OCI-LY7 (cell line): ENCODE results near the gene SPINT1. TPM values are rescaled to one million over a fixed set of nuclear protein-coding genes. Genes with fewer than 3 reads are reported as not detected.

Experiments used
- BruUV-seq: library from RNA; stranded (reverse); fragments of 400-500 nt; replicated peaks from 2 replicates; lab custom pipeline; 2021; lab: Mats Ljungman, UMichigan
- CTCF ChIA-PET: fragments of 300-600 bp; sonication (Branson Sonifier 250); formaldehyde crosslinking; loops from one replicate; lab custom pipeline; 2022; ENCODE audit warnings: antibody characterized with exemption; ENCODE audit not compliant: unreplicated experiment; lab: Charles Lee
- POLR2A ChIA-PET: fragments of 300-600 bp; sonication (Branson Sonifier 250); formaldehyde crosslinking; loops from one replicate; lab custom pipeline; 2022; ENCODE audit warnings: antibody characterized with exemption; lab: Charles Lee
- DNase-seq: peaks from one replicate; pipeline ENCODE4 v3.0.0-alpha.2; 2015; ENCODE audit warnings: low spot score
- H2AFZ ChIP-seq: fragments of 200-600 bp; sonication (generic), shearing (Covaris generic); 2 replicates; pipeline ENCODE4 v1.6.1; 2014; ENCODE audit warnings: mild to moderate bottlenecking, antibody characterized with exemption, low read length, moderate library complexity
- H3K27ac ChIP-seq: fragments of 200-600 bp; sonication (generic); 2 replicates; pipeline ENCODE4 v1.5.1; 2014; ENCODE audit warnings: mixed run types, low read depth, mild to moderate bottlenecking, moderate library complexity, low read length, inconsistent platforms; ENCODE audit not compliant: poor library complexity, severe bottlenecking
- H3K36me3 ChIP-seq: fragments of 200-600 bp; sonication (generic); 2 replicates; pipeline ENCODE4 v1.6.1; 2014; ENCODE audit warnings: mild to moderate bottlenecking, antibody characterized with exemption, low read length, moderate library complexity, mixed read lengths; ENCODE audit not compliant: insufficient read depth
- H3K4me1 ChIP-seq: fragments of 200-600 bp; sonication (generic); 2 replicates; pipeline ENCODE4 v1.5.1; 2014; ENCODE audit warnings: mild to moderate bottlenecking, low read length; ENCODE audit not compliant: insufficient read depth, poor library complexity, severe bottlenecking
- H3K4me2 ChIP-seq: fragments of 200-600 bp; sonication (generic); 2 replicates; pipeline ENCODE4 v1.6.1; 2014; ENCODE audit warnings: mild to moderate bottlenecking, low read length
- H3K4me3 ChIP-seq: fragments of 200-600 bp; sonication (generic); 2 replicates; pipeline ENCODE4 v1.5.1; 2014; ENCODE audit warnings: mild to moderate bottlenecking, low read depth, low read length; ENCODE audit not compliant: poor library complexity, severe bottlenecking
- H3K79me2 ChIP-seq: fragments of 200-600 bp; sonication (generic); 2 replicates; pipeline ENCODE4 v1.6.1; 2016; ENCODE audit warnings: low read depth, mild to moderate bottlenecking, low read length, moderate library complexity, mixed read lengths; ENCODE audit not compliant: insufficient read depth
- H3K9me2 ChIP-seq: fragments of 200-600 bp; sonication (generic); 2 replicates; pipeline ENCODE4 v1.6.1; 2016; ENCODE audit warnings: mild to moderate bottlenecking, low read length, mixed read lengths; ENCODE audit not compliant: insufficient read depth
- H3K9me3 ChIP-seq: fragments of 200-600 bp; sonication (generic); 2 replicates; pipeline ENCODE4 v1.6.1; 2014; ENCODE audit warnings: mild to moderate bottlenecking, mixed run types, low read length, mixed read lengths
- H4K20me1 ChIP-seq: fragments of 200-600 bp; sonication (generic); 2 replicates; pipeline ENCODE4 v1.6.1; 2014; ENCODE audit warnings: mild to moderate bottlenecking, antibody characterized with exemption, low read length, moderate library complexity, mixed read lengths; ENCODE audit not compliant: insufficient read depth
- CTCF ChIP-seq: fragments of 200-600 bp; sonication (generic); conservative IDR thresholded peaks from 2 replicates; pipeline ENCODE4 v1.5.1; 2014; ENCODE audit warnings: mild to moderate bottlenecking, antibody characterized with exemption, low read length, moderate library complexity, mixed read lengths
- EZH2phosphoT487 ChIP-seq: fragments of 200-600 bp; sonication (generic); IDR thresholded peaks from 2 replicates; pipeline ENCODE4 v1.6.1; 2018; ENCODE audit warnings: low read depth, borderline replicate concordance, mild to moderate bottlenecking, mixed run types, antibody characterized with exemption, low read length, moderate library complexity, mixed read lengths
- intact Hi-C: fragments of 100-400 bp; cut with micrococcal nuclease; formaldehyde crosslinking; loops from one replicate; pipeline ENCODE4 v1.10.0; 2022; ENCODE audit not compliant: unreplicated experiment
- total RNA-seq, 2 experiments: library from RNA; depleted of rRNA in 1 of 2; stranded (reverse); fragments of >200 nt in 1 of 2; shearing (Covaris generic) in 1 of 2; gene quantifications; 2 replicates each; pipeline ENCODE4 v1.2.3, GENCODE V29; 2014 to 2022

Gene SPINT1
- total RNA-seq, 2 experiments from 2014 or later: 2.4 TPM; not detected in 1

DNA sequence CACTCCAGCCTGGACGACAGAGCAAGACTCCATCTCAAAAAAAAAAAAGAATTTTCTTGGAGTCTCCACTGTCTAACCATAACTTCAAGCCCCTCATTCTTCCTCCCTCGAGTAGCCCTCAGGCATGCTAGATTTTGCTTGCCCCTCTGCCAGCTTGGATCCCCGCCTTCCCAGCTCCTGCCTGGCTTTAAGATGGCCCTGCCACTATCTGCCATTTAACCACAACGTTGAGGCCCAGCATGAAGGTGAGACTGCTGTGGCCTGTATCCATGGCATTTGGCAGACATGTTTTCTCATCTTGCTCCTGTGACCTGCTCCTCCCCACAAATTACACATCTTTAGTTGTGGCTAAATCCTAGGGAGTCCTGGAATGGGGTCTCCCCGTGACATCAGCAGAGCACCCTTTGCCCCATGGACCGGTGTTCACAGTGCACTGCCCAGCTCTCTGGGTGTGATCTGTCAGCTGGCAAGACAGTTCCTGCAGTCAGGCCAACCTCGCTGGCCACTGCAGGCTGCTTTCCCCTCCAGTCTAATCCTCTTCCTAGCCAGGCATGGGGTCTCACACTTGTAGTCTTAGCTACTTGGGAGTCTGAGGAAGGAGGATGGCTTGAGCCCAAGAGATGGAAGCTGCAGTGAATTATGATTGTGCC lies 60.8 kb downstream of the SPINT1 start:
- H3K9me2 ChIP-seq: no peaks in the 10 kb centered on the region
- ChIA-PET POLR2A (interaction anchor here (0.5 kb wide), 1 partner anchor 355 kb away, joined by 4 read pairs; no protein-coding TSS in a partner anchor), CTCF (interaction anchor here (1.8 kb wide), 1 partner anchor 10 kb away, joined by 15 read pairs; the partner anchor contains the start of gene VPS18)
- H2AFZ ChIP-seq: no peak overlapping the region
- H3K27ac ChIP-seq: peak overlapping the region; percentile 30
- H3K4me1 ChIP-seq: peaks cover 61% of the 10 kb centered on the region
- no peak overlapping the region for H3K4me3 ChIP-seq
- intact Hi-C loops: loop anchor here (1.0 to 2.0 kb wide), 2 partner anchors 118 to 280 kb away; no protein-coding TSS in a partner anchor
- peaks cover 46% of the 10 kb centered on the region for H3K36me3 ChIP-seq
- TF ChIP-seq CTCF: no peak
- TF ChIP-seq EZH2phosphoT487: no peak
- no peaks in the 10 kb centered on the region for H3K9me3 ChIP-seq
- H3K79me2 ChIP-seq: peaks cover 12% of the 10 kb centered on the region
- BruUV-seq: no TSS peak
- H4K20me1 ChIP-seq: no peaks in the 10 kb centered on the region
- DNase-seq: no peak
- no peak overlapping the region for H3K4me2 ChIP-seq

GRCh38 chr15:40906091-40906990 lies 62.5 kb downstream of the SPINT1 start:
- Histone ChIP-seq H3K4me3 (peak overlapping the region; percentile 66), H3K27ac (peak overlapping the region; percentile 72)
- POLR2A ChIA-PET: interaction anchor here (1.0 to 2.4 kb wide), 5 partner anchors 9 to 278 kb away, joined by 3 to 7 read pairs (median 4); partner anchors contain the start of gene VPS18

More at GRCh38 chr15:40906091-40906990, 62.5 kb downstream of the SPINT1 start:
- TF ChIP-seq CTCF: peak; percentile 87
- TF ChIP-seq EZH2phosphoT487: no peak
- CTCF ChIA-PET: interaction anchor here (0.7 to 1.8 kb wide), 6 partner anchors 11 to 340 kb away, joined by 3 to 15 read pairs (median 4); partner anchors contain the start of gene VPS18
- H3K36me3 ChIP-seq: peaks cover 30% of the 10 kb centered on the region
- no peaks in the 10 kb centered on the region for H3K9me3 ChIP-seq
- H3K4me2 ChIP-seq: peak overlapping the region; percentile 89
- H3K4me1 ChIP-seq: peaks cover 69% of the 10 kb centered on the region
- intact Hi-C loops: loop anchor here (1.0 to 2.0 kb wide), 3 partner anchors 47 to 325 kb away; partner anchors contain the start of genes CHAC1 and CHP1
- no peaks in the 10 kb centered on the region for H3K9me2 ChIP-seq
- H4K20me1 ChIP-seq: no peaks in the 10 kb centered on the region
- peak; percentile 91 for DNase-seq
- peaks cover 4% of the 10 kb centered on the region; the same call in 1 of the 2 replicates for H3K79me2 ChIP-seq
- peak overlapping the region; percentile 66; the same call in 1 of the 2 replicates for H2AFZ ChIP-seq
- BruUV-seq: no TSS peak
